ENCODE measurements around the gene ZFP62. TPM values are rescaled to one million over a fixed set of nuclear protein-coding genes. Genes with fewer than 3 reads are reported as not detected.
"Not testable (repeated sequence)": the region's sequence is repeated elsewhere in the genome, so short reads cannot be mapped to it uniquely, and the experiment has no call there.

Gene ZFP62
- total RNA-seq, 1 donor from 2014 or later = 30.2 TPM

DNA sequence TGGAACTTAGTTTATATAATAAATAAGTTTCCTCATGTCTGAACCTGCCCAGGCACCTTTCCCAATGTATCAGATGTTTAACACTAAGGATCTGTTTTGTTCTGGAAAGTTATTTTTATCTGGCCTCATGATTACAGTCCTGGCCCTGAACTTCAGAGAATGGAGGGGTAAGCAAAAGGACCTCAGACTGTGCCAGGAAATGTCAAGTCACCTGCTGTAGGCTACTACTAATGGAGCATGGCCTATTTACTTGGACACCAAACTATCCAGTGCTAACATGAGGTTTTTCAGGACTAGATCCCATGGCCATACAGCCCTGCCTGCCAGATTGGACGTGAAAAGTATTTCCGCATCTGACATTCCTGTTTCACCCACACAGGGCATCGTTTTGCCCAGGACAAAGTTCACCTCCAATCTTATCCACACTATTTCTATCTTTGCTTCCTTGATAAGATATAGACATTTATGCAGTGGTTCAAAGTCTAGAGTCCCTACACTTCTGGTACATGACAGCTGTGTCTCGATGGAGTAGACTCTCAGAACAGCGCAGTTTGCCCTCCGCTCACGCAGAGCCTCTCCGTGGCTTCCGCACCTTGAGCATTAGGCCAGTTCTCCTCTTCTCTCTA, 37.7 kb upstream of the ZFP62 start, which contains the start of gene BTNL8:
Gene BTNL8, plus strand, starts transcription at position 539 of the 626 bp plus-strand sequence. CDS start 152 bp downstream, outside the sequence.
- Mint-ChIP-seq H3K36me3 (ENCODE audit: low read depth, unreplicated experiment) (no peaks in the 10 kb centered on the region), H3K4me1 (ENCODE audit: unreplicated experiment) (peaks cover 14% of the 10 kb centered on the region), H3K9me3 (ENCODE audit: unreplicated experiment) (no peaks in the 10 kb centered on the region), H3K27me3 (ENCODE audit: unreplicated experiment) (no peaks in the 10 kb centered on the region), H3K4me3 (ENCODE audit: unreplicated experiment) (no peak within 1 kb of the TSS), H3K27ac (ENCODE audit: unreplicated experiment) (no peak within 1 kb of the TSS)
- TF ChIP-seq, protein P1, sequence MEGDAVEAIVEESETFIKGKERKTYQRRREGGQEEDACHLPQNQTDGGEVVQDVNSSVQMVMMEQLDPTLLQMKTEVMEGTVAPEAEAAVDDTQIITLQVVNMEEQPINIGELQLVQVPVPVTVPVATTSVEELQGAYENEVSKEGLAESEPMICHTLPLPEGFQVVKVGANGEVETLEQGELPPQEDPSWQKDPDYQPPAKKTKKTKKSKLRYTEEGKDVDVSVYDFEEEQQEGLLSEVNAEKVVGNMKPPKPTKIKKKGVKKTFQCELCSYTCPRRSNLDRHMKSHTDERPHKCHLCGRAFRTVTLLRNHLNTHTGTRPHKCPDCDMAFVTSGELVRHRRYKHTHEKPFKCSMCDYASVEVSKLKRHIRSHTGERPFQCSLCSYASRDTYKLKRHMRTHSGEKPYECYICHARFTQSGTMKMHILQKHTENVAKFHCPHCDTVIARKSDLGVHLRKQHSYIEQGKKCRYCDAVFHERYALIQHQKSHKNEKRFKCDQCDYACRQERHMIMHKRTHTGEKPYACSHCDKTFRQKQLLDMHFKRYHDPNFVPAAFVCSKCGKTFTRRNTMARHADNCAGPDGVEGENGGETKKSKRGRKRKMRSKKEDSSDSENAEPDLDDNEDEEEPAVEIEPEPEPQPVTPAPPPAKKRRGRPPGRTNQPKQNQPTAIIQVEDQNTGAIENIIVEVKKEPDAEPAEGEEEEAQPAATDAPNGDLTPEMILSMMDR (IDR thresholded peaks at IDR 0.05; ENCODE audit: unreplicated experiment) = no peak
- no peak for DNase-seq (ENCODE audit: low spot score)

DNA sequence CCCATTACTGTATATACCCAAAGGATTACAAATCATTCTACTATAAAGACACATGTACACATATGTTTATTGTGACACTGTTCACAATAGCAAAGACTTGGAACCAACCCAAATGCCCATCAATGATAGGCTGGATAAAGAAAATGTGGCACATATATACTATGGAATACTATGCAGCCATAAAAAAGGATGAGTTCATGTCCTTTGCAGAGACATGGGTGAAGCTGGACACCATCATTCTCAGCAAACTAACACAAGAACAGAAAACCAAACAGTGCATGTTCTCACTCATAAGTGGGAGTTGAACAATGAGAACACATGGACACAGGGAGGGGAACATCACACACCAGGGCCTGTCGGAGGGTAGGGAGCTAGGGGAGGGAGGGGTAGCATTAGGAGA, 34.3 kb upstream of the ZFP62 start:
- H3K4me3 Mint-ChIP-seq (ENCODE audit: unreplicated experiment); H3K36me3 Mint-ChIP-seq (ENCODE audit: low read depth, unreplicated experiment); DNase-seq (ENCODE audit: low spot score); H3K9me3 Mint-ChIP-seq (ENCODE audit: unreplicated experiment); H3K27ac Mint-ChIP-seq (ENCODE audit: unreplicated experiment); H3K27me3 Mint-ChIP-seq (ENCODE audit: unreplicated experiment); H3K4me1 Mint-ChIP-seq (ENCODE audit: unreplicated experiment): not testable (repeated sequence)

DNA sequence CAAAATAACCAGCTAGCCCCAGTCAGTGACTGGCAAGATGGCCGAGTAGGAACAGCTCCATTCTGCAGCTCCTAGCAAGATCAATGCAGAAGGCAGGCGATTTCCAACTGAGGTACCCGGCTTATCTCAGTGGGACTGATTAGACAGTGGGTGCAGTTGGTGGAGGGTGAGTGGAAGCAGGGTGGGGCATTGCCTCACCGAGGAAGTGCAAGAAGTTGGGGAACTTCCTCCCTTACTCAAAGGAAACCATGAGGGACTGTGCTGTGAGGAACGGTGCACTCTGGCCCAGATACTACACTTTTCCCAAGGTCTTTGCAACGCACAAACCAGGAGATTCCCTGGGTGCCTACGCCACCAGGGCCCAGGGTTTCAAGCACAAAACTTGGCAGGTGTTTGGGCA, 28.3 kb upstream of the ZFP62 start:
- Mint-ChIP-seq H3K36me3 (ENCODE audit: low read depth, unreplicated experiment) (peaks cover 3% of the 10 kb centered on the region), H3K27ac (ENCODE audit: unreplicated experiment) (no peak overlapping the region), H3K9me3 (ENCODE audit: unreplicated experiment) (no peaks in the 10 kb centered on the region), H3K4me3 (ENCODE audit: unreplicated experiment) (no peak overlapping the region), H3K27me3 (ENCODE audit: unreplicated experiment) (no peaks in the 10 kb centered on the region), H3K4me1 (ENCODE audit: unreplicated experiment) (no peaks in the 10 kb centered on the region)
- DNase-seq (ENCODE audit: low spot score) = no peak
- TF ChIP-seq, protein P1 (IDR thresholded peaks at IDR 0.05; ENCODE audit: unreplicated experiment) = no peak

DNA sequence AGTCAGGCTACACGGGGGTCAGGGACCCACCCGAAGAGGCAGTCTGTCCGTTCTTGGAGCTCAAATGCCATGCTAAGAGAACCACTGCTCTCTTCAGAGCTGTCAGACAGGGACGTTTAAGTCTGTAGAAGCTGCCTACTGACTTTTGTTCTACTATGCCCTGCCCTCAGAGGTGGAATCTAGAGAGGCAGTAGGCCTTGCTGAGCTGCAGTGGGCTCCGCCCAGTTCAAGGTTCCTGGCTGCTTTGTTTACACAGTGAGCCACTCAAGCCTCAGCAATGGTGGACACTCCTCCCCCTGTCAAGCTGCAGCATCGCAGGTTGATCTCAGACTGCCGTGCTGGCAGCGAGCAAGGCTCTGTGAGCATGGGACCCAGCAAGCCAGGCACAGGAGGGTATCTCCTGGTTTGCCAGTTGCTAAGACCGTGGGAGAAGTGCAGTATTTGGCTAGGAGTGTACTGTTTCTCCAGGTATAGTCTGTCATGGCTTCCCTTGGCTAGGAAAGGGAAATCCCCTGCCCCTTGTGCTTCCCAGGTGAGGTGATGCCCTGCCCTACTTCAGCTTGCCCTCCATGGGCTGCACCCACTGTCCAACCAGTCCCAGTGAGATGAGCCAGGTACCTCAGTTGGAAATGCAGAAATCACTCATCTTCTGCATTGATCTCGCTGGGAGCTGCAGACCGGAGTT, 24.9 kb upstream of the ZFP62 start:
- not testable (repeated sequence) for H3K36me3 Mint-ChIP-seq (ENCODE audit: low read depth, unreplicated experiment); H3K4me1 Mint-ChIP-seq (ENCODE audit: unreplicated experiment); H3K4me3 Mint-ChIP-seq (ENCODE audit: unreplicated experiment); H3K9me3 Mint-ChIP-seq (ENCODE audit: unreplicated experiment); H3K27ac Mint-ChIP-seq (ENCODE audit: unreplicated experiment); DNase-seq (ENCODE audit: low spot score); H3K27me3 Mint-ChIP-seq (ENCODE audit: unreplicated experiment)

DNA sequence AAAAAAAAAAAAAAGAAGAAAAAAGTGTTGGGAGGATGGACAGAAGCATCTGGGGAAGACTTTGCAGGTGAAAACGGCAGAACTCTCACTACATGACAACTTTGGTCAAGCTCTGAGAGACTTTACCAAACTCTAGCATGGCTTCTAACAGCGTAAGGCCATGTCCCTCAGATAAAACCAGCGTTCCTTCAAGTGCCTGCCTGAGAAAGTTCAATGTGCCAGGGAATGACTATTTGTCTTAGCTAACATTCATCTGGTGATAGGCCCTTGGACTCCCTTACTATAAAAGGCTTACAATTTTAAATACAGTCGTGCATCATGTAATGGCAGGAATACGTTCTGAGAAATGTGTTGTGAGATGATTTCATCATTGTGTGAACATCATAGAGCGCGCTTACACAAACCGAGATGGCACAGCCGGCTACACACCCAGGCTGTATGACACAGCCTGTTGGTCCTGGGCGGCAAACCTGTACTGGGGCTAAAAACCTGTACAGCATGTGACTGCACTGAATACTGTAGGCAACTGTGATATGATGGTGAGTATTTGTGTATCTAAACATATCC, 14.9 kb upstream of the ZFP62 start:
- Mint-ChIP-seq H3K4me1 (ENCODE audit: unreplicated experiment) (no peaks in the 10 kb centered on the region), H3K9me3 (ENCODE audit: unreplicated experiment) (no peaks in the 10 kb centered on the region), H3K4me3 (ENCODE audit: unreplicated experiment) (no peak overlapping the region), H3K27ac (ENCODE audit: unreplicated experiment) (no peak overlapping the region), H3K27me3 (ENCODE audit: unreplicated experiment) (peaks cover 1% of the 10 kb centered on the region), H3K36me3 (ENCODE audit: low read depth, unreplicated experiment) (no peaks in the 10 kb centered on the region)
- DNase-seq (ENCODE audit: low spot score) = no peak
- TF ChIP-seq, protein P1 (IDR thresholded peaks at IDR 0.05; ENCODE audit: unreplicated experiment) = no peak

Measured in endothelial cell (in vitro differentiated cells).